Parathyroid adenoma (tissue), 2 donors: ENCODE data around the gene NCOA7.

Source experiments
- H2AFZ ChIP-seq: fragments of 300-600 bp; sonication (generic); one replicate; pipeline ENCODE4 v1.7.0; 2017; ENCODE audit warnings: antibody characterized with exemption, mild to moderate bottlenecking
- H3K27ac ChIP-seq: fragments of 300-600 bp; sonication (generic); one replicate; pipeline ENCODE4 v1.7.0; 2017
- H3K27me3 ChIP-seq: fragments of 300-600 bp; sonication (generic); one replicate; pipeline ENCODE4 v1.7.0; 2017; ENCODE audit warnings: low read length; ENCODE audit not compliant: control insufficient read depth, insufficient read depth
- H3K36me3 ChIP-seq: fragments of 300-600 bp; sonication (generic); one replicate; pipeline ENCODE4 v1.7.0; 2017; ENCODE audit warnings: low read length; ENCODE audit not compliant: control insufficient read depth, insufficient read depth
- H3K4me1 ChIP-seq: fragments of 300-600 bp; sonication (generic); one replicate; pipeline ENCODE4 v1.7.0; 2017; ENCODE audit warnings: control low read depth
- H3K4me2 ChIP-seq: fragments of 300-600 bp; sonication (generic); one replicate; pipeline ENCODE4 v1.7.0; 2017; ENCODE audit warnings: low read length
- H3K4me3 ChIP-seq: fragments of 300-600 bp; sonication (generic); one replicate; pipeline ENCODE4 v1.7.0; 2017; ENCODE audit warnings: low read depth, low read length
- H3K79me2 ChIP-seq: fragments of 300-600 bp; sonication (generic); one replicate; pipeline ENCODE4 v1.7.0; 2017; ENCODE audit warnings: control low read depth
- H3K9ac ChIP-seq: fragments of 300-600 bp; sonication (generic); one replicate; pipeline ENCODE4 v1.7.0; 2017; ENCODE audit warnings: mild to moderate bottlenecking
- H3K9me3 ChIP-seq: fragments of 300-600 bp; sonication (generic); one replicate; pipeline ENCODE4 v1.7.0; 2017; ENCODE audit warnings: low read length; ENCODE audit not compliant: control insufficient read depth
- TF ChIP-seq, protein P1 (sequence below): fragments of 300-600 bp; sonication (generic); IDR thresholded peaks from one replicate; pipeline ENCODE4 v1.7.0; 2017; ENCODE audit warnings: antibody characterized with exemption, mild to moderate bottlenecking
- donor health status: primary hyperparathyroidism.

Gene NCOA7

DNA sequence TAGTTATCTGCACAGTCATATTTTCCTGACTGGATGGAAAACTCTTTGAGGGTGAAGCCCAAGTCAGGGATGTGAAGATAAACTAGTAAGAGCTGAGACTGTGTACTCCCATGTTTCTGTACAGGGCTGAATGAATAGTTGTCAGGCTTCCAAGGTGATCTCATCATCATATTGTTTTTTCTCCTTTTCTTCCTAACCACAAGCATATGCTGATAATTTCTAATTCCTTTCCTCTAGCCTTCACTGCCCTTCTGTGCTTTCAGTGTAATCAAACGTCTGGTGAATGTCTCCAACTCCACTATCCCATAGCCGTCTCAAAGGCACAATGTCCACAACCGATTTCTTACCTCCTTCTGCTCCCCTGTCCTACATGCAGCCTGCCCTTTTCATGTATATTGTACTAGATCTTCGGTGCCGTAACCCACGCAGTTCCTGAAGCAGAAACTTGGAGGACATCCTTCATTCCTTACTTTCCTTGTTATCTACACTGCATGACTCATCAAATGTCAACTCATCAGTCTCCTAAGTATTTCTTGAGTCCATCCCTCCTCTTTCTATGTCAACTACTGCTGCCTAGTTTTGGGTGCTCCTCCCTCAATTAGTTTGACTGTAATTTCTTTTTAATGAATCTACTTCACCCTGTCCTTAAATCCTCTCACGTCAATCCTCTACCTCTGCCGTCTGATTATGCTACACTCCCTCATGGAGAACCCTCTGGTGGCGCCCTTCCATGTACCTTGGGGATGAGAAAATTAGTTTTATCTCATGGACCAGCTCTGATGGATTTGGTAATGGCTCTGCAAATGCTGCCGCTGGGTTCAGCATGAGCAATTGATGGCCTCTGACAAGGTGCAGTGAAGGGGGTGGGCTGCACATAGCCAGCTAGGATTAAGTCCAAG is 21.9 kb downstream of the NCOA7 start:
- H3K27me3 ChIP-seq: no peaks in the 10 kb centered on the region
- H3K9me3 ChIP-seq: no peaks in the 10 kb centered on the region
- H3K27ac ChIP-seq: peak overlapping the region; percentile 17
- H2AFZ ChIP-seq: no peak overlapping the region
- H3K79me2 ChIP-seq: peaks cover 26% of the 10 kb centered on the region
- no peak overlapping the region for H3K9ac ChIP-seq
- H3K4me1 ChIP-seq: peaks cover 3% of the 10 kb centered on the region
- H3K4me3 ChIP-seq: no peak overlapping the region
- no peaks in the 10 kb centered on the region for H3K36me3 ChIP-seq
- TF ChIP-seq, protein P1, sequence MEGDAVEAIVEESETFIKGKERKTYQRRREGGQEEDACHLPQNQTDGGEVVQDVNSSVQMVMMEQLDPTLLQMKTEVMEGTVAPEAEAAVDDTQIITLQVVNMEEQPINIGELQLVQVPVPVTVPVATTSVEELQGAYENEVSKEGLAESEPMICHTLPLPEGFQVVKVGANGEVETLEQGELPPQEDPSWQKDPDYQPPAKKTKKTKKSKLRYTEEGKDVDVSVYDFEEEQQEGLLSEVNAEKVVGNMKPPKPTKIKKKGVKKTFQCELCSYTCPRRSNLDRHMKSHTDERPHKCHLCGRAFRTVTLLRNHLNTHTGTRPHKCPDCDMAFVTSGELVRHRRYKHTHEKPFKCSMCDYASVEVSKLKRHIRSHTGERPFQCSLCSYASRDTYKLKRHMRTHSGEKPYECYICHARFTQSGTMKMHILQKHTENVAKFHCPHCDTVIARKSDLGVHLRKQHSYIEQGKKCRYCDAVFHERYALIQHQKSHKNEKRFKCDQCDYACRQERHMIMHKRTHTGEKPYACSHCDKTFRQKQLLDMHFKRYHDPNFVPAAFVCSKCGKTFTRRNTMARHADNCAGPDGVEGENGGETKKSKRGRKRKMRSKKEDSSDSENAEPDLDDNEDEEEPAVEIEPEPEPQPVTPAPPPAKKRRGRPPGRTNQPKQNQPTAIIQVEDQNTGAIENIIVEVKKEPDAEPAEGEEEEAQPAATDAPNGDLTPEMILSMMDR: no peak
- H3K4me2 ChIP-seq: no peak overlapping the region

DNA sequence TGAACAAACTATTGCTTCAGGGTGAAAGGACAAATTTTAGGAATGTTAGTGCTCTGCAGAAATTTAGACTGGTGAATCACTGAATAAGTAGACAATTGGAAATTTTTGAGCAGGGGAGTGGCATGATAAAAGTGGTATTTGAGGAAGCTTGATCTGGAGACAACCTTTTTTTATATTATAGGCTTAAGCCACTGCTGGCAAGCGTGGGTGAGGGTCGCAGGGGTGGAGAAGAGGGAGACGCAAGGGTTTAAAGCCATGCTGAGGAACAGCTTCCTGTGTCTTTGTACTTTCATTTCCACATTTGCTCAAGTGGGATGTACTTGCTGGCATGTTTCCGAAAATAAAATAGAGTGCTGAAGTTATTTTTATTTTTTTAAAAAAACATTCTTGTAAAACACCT is 23.7 kb downstream of the NCOA7 start:
- no peaks in the 10 kb centered on the region for H3K36me3 ChIP-seq
- H3K27ac ChIP-seq: no peak overlapping the region
- H3K4me1 ChIP-seq: peaks cover 9% of the 10 kb centered on the region
- no peak overlapping the region for H3K9ac ChIP-seq
- no peak overlapping the region for H3K4me3 ChIP-seq
- H3K27me3 ChIP-seq: no peaks in the 10 kb centered on the region
- H3K9me3 ChIP-seq: no peaks in the 10 kb centered on the region
- TF ChIP-seq, protein P1: no peak
- H3K4me2 ChIP-seq: no peak overlapping the region
- H2AFZ ChIP-seq: no peak overlapping the region
- peaks cover 13% of the 10 kb centered on the region for H3K79me2 ChIP-seq

DNA sequence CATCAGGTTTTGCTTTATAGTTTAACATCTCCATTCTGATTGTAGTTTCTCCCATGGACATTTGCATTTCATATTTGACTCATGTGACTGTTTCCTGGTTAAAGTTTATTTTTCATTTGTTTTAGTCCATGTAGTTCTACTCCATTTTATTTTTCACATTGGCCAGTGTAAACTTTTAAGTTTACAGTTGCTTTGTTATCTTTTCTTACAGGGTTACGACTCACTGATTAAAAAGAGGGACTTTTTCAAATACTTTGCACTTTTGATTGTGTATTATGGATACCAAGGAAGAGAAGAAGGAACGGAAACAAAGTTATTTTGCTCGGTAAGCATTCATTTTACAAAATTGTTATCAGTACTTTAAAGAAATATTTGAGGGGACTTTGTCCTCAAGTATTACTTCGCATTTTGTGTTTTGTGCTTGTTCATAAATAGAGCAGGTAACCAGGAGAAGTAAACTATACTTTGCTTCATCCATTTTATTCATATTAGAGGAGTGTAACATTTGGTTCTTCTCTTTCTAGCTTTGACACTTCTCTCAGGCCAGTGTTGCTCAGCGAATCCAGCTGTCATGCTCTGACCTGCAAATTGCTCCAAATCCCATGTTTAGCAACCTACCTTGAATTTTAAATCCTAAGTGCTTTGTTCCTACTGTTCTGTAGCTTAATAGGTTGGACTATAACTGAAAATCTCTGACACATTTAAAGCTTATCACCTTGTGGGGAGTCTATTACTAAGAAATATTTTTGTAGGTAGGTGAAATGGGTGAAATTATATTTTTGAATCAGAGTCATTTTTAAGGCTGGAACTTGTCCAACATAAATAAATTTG is 24.5 kb downstream of the NCOA7 start:
- TF ChIP-seq, protein P1: no peak
- H3K36me3 ChIP-seq: no peaks in the 10 kb centered on the region
- H3K4me3 ChIP-seq: no peak overlapping the region

DNA sequence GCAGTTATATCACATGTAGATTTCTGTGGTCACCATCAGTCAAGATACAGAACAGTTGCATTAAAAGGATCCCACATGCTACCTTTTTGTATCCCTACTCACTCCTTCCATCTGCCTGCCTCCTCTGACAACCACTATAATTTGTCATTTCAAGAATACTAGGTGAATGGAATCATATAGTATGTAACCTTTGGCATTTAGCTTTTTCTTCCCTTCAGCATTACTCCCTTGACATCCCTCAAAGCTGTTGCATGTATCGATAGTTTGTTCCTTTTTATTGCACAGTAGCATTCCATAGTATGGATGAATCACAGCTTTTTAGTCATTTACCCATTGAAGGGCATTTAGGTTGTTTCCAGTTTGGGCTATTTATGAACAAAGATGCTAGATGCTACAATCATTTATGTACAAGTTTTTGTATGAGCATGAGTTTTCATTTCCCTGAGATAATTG is 26.1 kb downstream of the NCOA7 start:
- Histone ChIP-seq H3K9me3 (no peaks in the 10 kb centered on the region), H3K27me3 (no peaks in the 10 kb centered on the region), H3K36me3 (no peaks in the 10 kb centered on the region), H3K79me2 (peaks cover 6% of the 10 kb centered on the region), H2AFZ (no peak overlapping the region), H3K4me3 (no peak overlapping the region), H3K4me1 (peaks cover 9% of the 10 kb centered on the region), H3K9ac (no peak overlapping the region), H3K27ac (no peak overlapping the region), H3K4me2 (no peak overlapping the region)
- TF ChIP-seq, protein P1: no peak

More for the DNA sequence above, 24.5 kb downstream of the NCOA7 start:
- Histone ChIP-seq H3K9ac (no peak overlapping the region), H3K27ac (peak overlapping the region; percentile 12), H3K4me2 (no peak overlapping the region), H3K27me3 (no peaks in the 10 kb centered on the region), H3K4me1 (peaks cover 9% of the 10 kb centered on the region), H3K9me3 (no peaks in the 10 kb centered on the region), H2AFZ (no peak overlapping the region), H3K79me2 (peaks cover 12% of the 10 kb centered on the region)
